ENCODE measurements around the gene MACROD1.

MACROD1 gene

DNA sequence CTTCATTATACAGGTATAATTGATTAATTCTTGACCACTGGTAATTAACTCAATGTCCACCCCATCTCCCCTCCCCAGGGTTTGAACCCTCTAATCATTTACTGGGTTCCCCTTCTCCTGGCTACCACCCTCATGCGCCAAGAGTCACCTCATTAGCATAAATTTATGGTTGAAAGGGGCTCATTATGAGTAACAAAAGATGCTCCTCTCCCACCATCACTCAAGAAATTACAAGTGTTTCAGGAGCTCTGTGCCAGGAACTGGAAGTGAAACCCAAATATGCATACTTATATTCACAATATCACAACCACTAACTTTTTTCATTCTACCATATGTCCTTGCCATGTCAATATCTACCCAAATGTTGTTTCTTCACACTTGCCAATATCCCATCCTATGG lies 12.3 kb upstream of the MACROD1 start:
- DNase-seq (ENCODE audit: low read depth), result no peak
- TF ChIP-seq, protein P1, sequence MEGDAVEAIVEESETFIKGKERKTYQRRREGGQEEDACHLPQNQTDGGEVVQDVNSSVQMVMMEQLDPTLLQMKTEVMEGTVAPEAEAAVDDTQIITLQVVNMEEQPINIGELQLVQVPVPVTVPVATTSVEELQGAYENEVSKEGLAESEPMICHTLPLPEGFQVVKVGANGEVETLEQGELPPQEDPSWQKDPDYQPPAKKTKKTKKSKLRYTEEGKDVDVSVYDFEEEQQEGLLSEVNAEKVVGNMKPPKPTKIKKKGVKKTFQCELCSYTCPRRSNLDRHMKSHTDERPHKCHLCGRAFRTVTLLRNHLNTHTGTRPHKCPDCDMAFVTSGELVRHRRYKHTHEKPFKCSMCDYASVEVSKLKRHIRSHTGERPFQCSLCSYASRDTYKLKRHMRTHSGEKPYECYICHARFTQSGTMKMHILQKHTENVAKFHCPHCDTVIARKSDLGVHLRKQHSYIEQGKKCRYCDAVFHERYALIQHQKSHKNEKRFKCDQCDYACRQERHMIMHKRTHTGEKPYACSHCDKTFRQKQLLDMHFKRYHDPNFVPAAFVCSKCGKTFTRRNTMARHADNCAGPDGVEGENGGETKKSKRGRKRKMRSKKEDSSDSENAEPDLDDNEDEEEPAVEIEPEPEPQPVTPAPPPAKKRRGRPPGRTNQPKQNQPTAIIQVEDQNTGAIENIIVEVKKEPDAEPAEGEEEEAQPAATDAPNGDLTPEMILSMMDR (IDR thresholded peaks at IDR 0.05; ENCODE audit: low read depth, low read length, missing control alignments), result no peak
- H3K4me3 ChIP-seq (ENCODE audit: low read depth, low read length), result no peak overlapping the region

DNA sequence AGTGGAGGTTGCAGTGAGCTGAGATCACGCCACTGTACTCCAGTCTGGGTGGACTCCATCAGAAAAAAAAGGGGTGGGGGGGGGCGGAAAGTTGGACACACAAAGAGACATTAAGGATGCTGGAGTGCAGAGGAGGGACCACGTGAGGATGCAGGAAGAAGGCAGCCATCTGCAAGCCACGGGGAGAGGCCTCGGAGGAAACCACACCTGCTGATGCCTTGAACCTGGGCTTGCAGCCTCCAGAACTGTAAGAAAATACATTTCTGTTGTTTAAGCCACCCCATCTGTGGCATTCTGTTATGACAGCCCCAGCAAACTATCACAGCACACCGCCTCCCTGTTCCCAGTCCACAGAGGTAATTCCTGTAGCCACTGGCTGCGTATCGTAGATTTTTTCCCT lies 10.8 kb upstream of the MACROD1 start:
- no peak for DNase-seq (ENCODE audit: low read depth)
- H3K4me3 ChIP-seq (ENCODE audit: low read depth, low read length), result no peak overlapping the region
- TF ChIP-seq, protein P1 (IDR thresholded peaks at IDR 0.05; ENCODE audit: low read depth, low read length, missing control alignments), result no peak

DNA sequence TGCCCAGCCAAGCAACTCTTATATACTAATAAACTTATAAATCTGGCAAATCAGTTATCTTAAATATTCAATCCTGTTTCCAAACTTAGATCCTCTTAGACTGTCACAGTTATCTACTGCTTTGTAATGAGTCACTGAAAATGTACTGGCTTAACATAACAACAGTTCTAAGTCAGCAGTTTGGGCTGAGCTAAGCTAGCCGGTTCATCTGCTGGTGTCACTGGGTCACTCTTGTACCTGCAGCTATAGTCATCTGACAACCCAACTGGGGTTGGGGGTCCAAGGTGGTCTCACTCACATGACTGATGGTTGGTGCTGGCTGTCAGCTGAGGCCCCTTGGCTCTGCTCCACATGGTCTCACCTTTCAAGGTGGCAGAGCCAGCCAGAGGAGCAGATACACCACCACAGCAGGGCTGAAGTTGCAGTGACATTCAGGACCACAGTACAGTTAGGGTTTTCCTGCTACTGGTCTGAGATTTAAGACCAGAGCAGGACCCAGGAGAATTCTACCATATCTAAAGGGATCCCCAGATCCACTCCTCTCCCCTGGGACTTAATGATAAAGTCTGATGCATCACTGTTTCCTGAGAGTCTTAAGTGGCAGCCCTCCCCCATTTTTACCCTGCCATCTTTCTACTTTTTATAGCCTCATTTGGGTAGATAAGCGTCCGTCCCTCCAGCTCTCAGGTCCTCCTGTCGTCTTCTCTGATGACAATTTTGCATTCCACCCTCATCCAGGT lies 7.9 kb upstream of the MACROD1 start:
- no peak overlapping the region for H3K4me3 ChIP-seq (ENCODE audit: low read depth, low read length)
- TF ChIP-seq, protein P1 (IDR thresholded peaks at IDR 0.05; ENCODE audit: low read depth, low read length, missing control alignments), result no peak
- no peak for DNase-seq (ENCODE audit: low read depth)

DNA sequence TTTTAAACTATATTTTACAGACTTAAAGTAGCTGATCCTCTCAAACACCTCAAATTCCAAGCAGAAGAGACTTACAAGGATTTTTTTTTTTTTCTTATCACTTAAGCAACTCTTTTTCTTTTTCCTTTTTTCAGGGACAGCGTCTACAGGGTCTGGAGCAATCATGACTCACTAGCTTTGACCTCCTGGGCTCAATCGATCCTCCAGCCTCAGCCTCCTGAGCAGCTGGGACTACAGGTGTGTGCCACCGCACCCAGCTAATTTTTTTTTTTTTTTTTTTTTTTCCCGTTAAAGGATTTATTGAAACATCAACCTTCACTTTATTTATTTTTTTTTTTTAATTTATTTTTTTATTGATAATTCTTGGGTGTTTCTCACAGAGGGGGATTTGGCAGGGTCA lies 4.5 kb upstream of the MACROD1 start:
- TF ChIP-seq, protein P1 (IDR thresholded peaks at IDR 0.05; ENCODE audit: low read depth, low read length, missing control alignments), result no peak
- no peak overlapping the region for H3K4me3 ChIP-seq (ENCODE audit: low read depth, low read length)
- DNase-seq (ENCODE audit: low read depth), result no peak

DNA sequence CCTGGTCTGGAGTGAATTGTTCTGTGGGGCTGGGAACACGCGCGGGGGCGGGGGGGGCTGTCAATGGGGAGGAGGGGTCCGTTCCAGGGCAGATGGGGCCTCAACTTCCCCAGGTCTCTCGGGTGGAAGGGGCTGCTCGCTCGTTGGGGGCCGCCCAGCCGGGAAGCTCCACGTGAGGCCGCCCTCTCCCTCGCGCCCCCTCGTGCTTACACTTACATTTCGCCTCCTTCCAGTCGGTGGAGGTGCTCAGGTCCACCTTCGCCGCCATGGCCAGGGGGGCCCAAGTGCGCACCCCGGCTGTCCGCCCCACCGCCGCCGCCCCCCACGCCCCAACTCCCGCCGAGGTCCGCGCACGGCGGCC lies 452 bp downstream of the MACROD1 start:
- peak overlapping the region; percentile 80 for H3K4me3 ChIP-seq (ENCODE audit: low read depth, low read length)
- TF ChIP-seq, protein P1 (IDR thresholded peaks at IDR 0.05; ENCODE audit: low read depth, low read length, missing control alignments), result no peak
- no peak for DNase-seq (ENCODE audit: low read depth)

DNA sequence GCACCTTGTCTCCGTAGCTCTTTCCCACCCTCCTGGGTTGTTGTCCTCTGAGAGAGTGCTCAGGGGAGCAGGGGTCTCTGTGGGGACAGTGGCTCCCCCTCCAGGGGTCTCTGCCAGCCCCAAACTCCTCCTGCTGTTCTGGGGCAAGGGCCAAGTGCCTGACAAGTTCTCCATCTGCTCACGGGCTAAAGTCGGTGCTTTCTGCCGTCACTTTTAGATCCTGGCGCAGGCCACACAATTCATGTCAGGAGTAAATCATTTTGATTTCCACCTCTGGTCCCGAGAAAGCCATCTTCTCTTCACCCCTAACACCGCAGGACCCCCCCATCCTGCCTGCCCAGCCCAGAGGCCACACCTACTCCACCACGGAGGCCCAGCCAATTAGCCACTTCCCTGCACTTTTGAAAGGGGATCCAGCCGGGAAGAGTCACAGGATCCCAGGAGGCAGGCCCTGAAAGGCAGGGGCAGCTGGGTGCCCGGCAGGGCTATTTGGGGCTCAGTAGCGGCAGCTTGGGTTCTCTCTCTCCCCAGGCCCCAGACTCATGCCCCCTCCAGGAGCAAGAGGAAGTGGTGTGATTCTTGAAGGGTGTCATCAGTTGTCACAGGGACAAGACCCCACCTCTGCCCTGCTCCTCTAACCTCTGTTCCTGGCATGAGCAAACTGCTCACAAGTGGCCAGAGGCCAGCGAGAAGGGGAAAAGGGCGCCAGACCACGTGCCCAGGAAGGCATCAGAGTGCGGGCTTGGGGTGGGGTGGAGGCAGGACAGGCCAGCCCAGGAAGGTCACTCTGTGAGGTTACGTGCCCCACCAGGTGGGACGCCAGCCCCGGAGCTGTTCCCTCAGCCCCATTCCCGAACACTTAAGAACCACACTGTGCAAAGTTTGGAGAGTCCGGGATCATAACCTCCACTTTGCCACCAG lies 1.3 kb downstream of the MACROD1 start:
- TF ChIP-seq, protein P1 (IDR thresholded peaks at IDR 0.05; ENCODE audit: low read depth, low read length, missing control alignments), result no peak
- DNase-seq (ENCODE audit: low read depth), result no peak
- peak overlapping the region; percentile 80 for H3K4me3 ChIP-seq (ENCODE audit: low read depth, low read length)
